Forelimb muscle (tissue), 1 donor: ENCODE results near the gene RHOJ. TPM values are rescaled to one million over a fixed set of nuclear protein-coding genes. Genes with fewer than 3 reads are reported as not detected.
"Not testable (repeated sequence)": the region's sequence is repeated elsewhere in the genome, so short reads cannot be mapped to it uniquely, and the experiment has no call there.

Experiments
- DNase-seq: peaks from one replicate; pipeline ENCODE4 v3.0.0-alpha.2; 2013; ENCODE audit warnings: low read depth
- polyA plus RNA-seq: library from polyadenylated mRNA; unstranded; fragments of 120-200 nt; gene quantifications from one replicate; pipeline ENCODE4 v1.2.1, GENCODE V29; 2013; ENCODE audit not compliant: insufficient read length

Gene RHOJ
- 25.9 TPM for polyA plus RNA-seq

GRCh38 chr14:63204407-63205043 is at the start of gene RHOJ:
Gene RHOJ (plus strand): TSS chr14:63204443. CDS start chr14:63204870, 427 bp downstream.
- no peak for DNase-seq

GRCh38 chr14:63155511-63156185 is 48.6 kb upstream of the RHOJ start:
- no peak for DNase-seq

GRCh38 chr14:63157195-63157594 is 47.0 kb upstream of the RHOJ start:
- DNase-seq = no peak

- no peak for DNase-seq
Measured at GRCh38 chr14:63163306-63163705, 40.9 kb upstream of the RHOJ start.

GRCh38 chr14:63164108-63164683 is 40.0 kb upstream of the RHOJ start:
- no peak for DNase-seq

GRCh38 chr14:63165267-63165666 is 39.0 kb upstream of the RHOJ start:
- DNase-seq = not testable (repeated sequence)

GRCh38 chr14:63167044-63167443 is 37.2 kb upstream of the RHOJ start:
- no peak for DNase-seq

GRCh38 chr14:63174760-63175191 is 29.5 kb upstream of the RHOJ start:
- DNase-seq = peak; percentile 49

- DNase-seq = no peak
Measured at GRCh38 chr14:63175531-63175930, 28.7 kb upstream of the RHOJ start.

- DNase-seq = no peak
Measured at GRCh38 chr14:63178912-63179311, 25.3 kb upstream of the RHOJ start.

- DNase-seq = no peak
Measured at GRCh38 chr14:63179383-63179782, 24.9 kb upstream of the RHOJ start.

GRCh38 chr14:63180011-63180410 is 24.2 kb upstream of the RHOJ start:
- peak; percentile 36 for DNase-seq

GRCh38 chr14:63182968-63183367 is 21.3 kb upstream of the RHOJ start:
- DNase-seq = no peak

- DNase-seq = no peak
Measured at GRCh38 chr14:63186453-63186852, 17.8 kb upstream of the RHOJ start.

GRCh38 chr14:63191211-63191610 is 13.0 kb upstream of the RHOJ start:
- DNase-seq = no peak

GRCh38 chr14:63192085-63192484 is 12.2 kb upstream of the RHOJ start:
- DNase-seq = no peak

GRCh38 chr14:63193236-63193635 is 11.0 kb upstream of the RHOJ start:
- DNase-seq = no peak

GRCh38 chr14:63200035-63200740 is 4.1 kb upstream of the RHOJ start:
- no peak for DNase-seq

- DNase-seq = no peak
Measured at GRCh38 chr14:63200767-63201166, 3.5 kb upstream of the RHOJ start.

GRCh38 chr14:63203015-63203414 is 1.2 kb upstream of the RHOJ start:
- DNase-seq = no peak

- peak; percentile 96 for DNase-seq
Measured at GRCh38 chr14:63203618-63204406, 431 bp upstream of the RHOJ start.
